Panc1 (cell line): ENCODE data around the gene MST1. TPM values are rescaled to one million over a fixed set of nuclear protein-coding genes. Genes with fewer than 3 reads are reported as not detected.

Experiments
- ATAC-seq: fragments of 200-7000 bp; cut with Tn5 transposase; 2 replicates; pipeline ENCODE4 v1.9.1; 2020; ENCODE audit warnings: mild to moderate bottlenecking, moderate library complexity
- BruUV-seq: library from RNA; stranded (reverse); fragments of 400-500 nt; replicated peaks from 2 replicates; lab custom pipeline; 2021; lab: Mats Ljungman, UMichigan
- CTCF ChIA-PET: fragments of 300-600 bp; sonication (Branson Sonifier 250); formaldehyde crosslinking; loops from one replicate; lab custom pipeline; 2022; ENCODE audit warnings: antibody characterized with exemption; lab: Charles Lee
- POLR2A ChIA-PET: fragments of 300-600 bp; sonication (Branson Sonifier 250); formaldehyde crosslinking; loops from one replicate; lab custom pipeline; 2022; ENCODE audit warnings: antibody characterized with exemption; lab: Charles Lee
- DNase-seq: peaks from one replicate; pipeline ENCODE4 v3.0.0-alpha.2; 2010; ENCODE audit warnings: low read depth, low spot score
- H3K27ac ChIP-seq: 2 replicates; pipeline ENCODE4 v1.5.1; 2011; ENCODE audit warnings: mild to moderate bottlenecking, low read length, inconsistent platforms
- H3K27me3 ChIP-seq: fragments of 200-500 bp; sonication (Bioruptor generic); 2 replicates; pipeline ENCODE4 v1.6.0; 2014; ENCODE audit warnings: low read length, inconsistent platforms; ENCODE audit not compliant: control insufficient read depth, insufficient read depth
- H3K36me3 ChIP-seq: fragments of 200-500 bp; sonication (Bioruptor generic); 2 replicates; pipeline ENCODE4 v1.5.1; 2014; ENCODE audit warnings: inconsistent platforms, mild to moderate bottlenecking, low read length, moderate library complexity; ENCODE audit not compliant: control insufficient read depth, insufficient read depth
- H3K4me1 ChIP-seq: 2 replicates; pipeline ENCODE4 v1.5.1; 2011; ENCODE audit warnings: inconsistent platforms, mild to moderate bottlenecking, low read length, moderate library complexity; ENCODE audit not compliant: control insufficient read depth, insufficient read depth
- H3K4me3 ChIP-seq, 2 experiments: 2 replicates each; pipeline ENCODE4 v1.5.1; 2011 to 2012; ENCODE audit warnings: low read depth in 2 of 2, low read length in 2 of 2, mild to moderate bottlenecking in 2 of 2, inconsistent platforms in 1 of 2, moderate library complexity in 1 of 2
- H3K9me3 ChIP-seq: fragments of 200-500 bp; sonication (Bioruptor generic); 2 replicates; pipeline ENCODE4 v1.5.1; 2014; ENCODE audit warnings: low read depth, mild to moderate bottlenecking, inconsistent platforms, low read length, moderate library complexity; ENCODE audit not compliant: control insufficient read depth, insufficient read depth
- POLR2AphosphoS5 ChIP-seq: IDR thresholded peaks from 2 replicates; pipeline ENCODE4 v1.6.1; 2012; ENCODE audit warnings: mild to moderate bottlenecking, low read depth, low read length, moderate library complexity
- SIN3A ChIP-seq: IDR thresholded peaks from 2 replicates; pipeline ENCODE4 v1.6.1; 2012; ENCODE audit warnings: low read depth, mild to moderate bottlenecking, low read length, moderate library complexity, borderline replicate concordance; ENCODE audit not compliant: insufficient read depth
- TCF7L2 ChIP-seq: IDR thresholded peaks from 2 replicates; pipeline ENCODE4 v1.6.1; 2011; ENCODE audit warnings: mild to moderate bottlenecking, low read depth, low read length, inconsistent platforms
- in situ Hi-C: cut with HindIII; loops from 2 replicates; pipeline ENCODE4 v1.10.0; 2016; ENCODE audit warnings: low sequenced_read_pairs, low pct_unique_long_range_greater_than_20kb
- intact Hi-C: fragments of 100-400 bp; cut with micrococcal nuclease; formaldehyde crosslinking; loops from one replicate; pipeline ENCODE4 v1.10.0; 2022; ENCODE audit not compliant: unreplicated experiment
- total RNA-seq: library from RNA; stranded (reverse); gene quantifications from one replicate; pipeline ENCODE4 v1.2.1, GENCODE V29; 2021; ENCODE audit not compliant: unreplicated experiment
- TF ChIP-seq, protein P1 (sequence below): fragments of 450-650 bp; IDR thresholded peaks from 2 replicates; pipeline ENCODE4 v1.5.1; 2017; ENCODE audit warnings: mild to moderate bottlenecking
- TF ChIP-seq, protein P2 (sequence below), 2 experiments: IDR thresholded peaks; 2 replicates each; pipeline ENCODE4 v1.6.1; 2011 to 2012; ENCODE audit warnings: low read depth in 2 of 2, control low read depth in 1 of 2, low read length in 1 of 2, mild to moderate bottlenecking in 1 of 2, moderate library complexity in 1 of 2; ENCODE audit not compliant: insufficient read depth in 1 of 2

Gene MST1
- total RNA-seq, 1 experiment from 2014 or later, result 14.0 TPM

DNA sequence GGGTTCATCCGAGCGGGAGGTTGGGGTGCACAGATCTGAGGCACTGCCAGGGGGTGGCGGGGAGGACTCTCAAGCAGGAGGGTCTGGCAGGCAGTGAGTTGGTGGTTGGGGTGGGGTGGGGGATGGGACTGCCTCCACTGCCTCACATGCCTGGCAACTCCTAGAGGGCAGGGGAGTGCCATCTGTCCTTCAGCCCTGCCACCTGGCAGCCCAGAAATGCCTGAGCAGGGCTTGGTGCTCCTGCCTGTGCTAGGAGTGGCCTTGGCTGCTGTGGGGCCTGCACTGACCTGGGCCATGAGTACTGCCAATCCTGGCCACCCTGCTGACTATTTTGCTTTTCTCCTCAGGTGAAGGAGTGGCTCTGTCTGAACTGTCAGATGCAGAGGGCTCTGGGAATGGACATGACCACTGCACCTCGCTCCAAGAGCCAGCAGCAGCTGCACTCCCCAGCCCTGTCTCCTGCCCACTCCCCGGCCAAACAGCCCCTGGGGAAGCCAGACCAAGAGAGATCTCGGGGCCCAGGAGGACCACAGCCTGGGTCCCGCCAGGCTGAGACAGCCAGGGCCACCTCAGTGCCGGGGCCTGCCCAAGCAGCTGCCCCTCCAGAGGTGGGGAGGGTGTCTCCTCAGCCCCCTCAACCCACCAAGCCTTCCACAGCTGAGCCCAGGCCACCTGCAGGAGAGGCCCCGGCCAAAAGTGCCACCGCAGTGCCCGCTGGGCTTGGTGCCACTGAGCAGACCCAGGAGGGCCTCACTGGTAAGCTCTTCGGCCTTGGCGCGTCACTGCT, 47.2 kb downstream of the MST1 start:
- H3K9me3 ChIP-seq, result no peaks in the 10 kb centered on the region
- no peaks in the 10 kb centered on the region for H3K36me3 ChIP-seq
- ATAC-seq (no peak), DNase-seq (no peak)
- H3K27me3 ChIP-seq, result no peaks in the 10 kb centered on the region
- H3K27ac ChIP-seq, result no peak overlapping the region
- intact Hi-C loops, result no loop called here
- no peak overlapping the region for H3K4me3 ChIP-seq
- POLR2A ChIA-PET, result no interaction called here
- no TSS peak for BruUV-seq
- CTCF ChIA-PET, result no interaction called here
- no peaks in the 10 kb centered on the region for H3K4me1 ChIP-seq
- in situ Hi-C loops, result no loop called here
- TF ChIP-seq POLR2AphosphoS5, result no peak
- no peak for TF ChIP-seq TCF7L2
- TF ChIP-seq, protein P1, sequence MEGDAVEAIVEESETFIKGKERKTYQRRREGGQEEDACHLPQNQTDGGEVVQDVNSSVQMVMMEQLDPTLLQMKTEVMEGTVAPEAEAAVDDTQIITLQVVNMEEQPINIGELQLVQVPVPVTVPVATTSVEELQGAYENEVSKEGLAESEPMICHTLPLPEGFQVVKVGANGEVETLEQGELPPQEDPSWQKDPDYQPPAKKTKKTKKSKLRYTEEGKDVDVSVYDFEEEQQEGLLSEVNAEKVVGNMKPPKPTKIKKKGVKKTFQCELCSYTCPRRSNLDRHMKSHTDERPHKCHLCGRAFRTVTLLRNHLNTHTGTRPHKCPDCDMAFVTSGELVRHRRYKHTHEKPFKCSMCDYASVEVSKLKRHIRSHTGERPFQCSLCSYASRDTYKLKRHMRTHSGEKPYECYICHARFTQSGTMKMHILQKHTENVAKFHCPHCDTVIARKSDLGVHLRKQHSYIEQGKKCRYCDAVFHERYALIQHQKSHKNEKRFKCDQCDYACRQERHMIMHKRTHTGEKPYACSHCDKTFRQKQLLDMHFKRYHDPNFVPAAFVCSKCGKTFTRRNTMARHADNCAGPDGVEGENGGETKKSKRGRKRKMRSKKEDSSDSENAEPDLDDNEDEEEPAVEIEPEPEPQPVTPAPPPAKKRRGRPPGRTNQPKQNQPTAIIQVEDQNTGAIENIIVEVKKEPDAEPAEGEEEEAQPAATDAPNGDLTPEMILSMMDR, result no peak
- no peak for TF ChIP-seq SIN3A
- TF ChIP-seq, protein P2, sequence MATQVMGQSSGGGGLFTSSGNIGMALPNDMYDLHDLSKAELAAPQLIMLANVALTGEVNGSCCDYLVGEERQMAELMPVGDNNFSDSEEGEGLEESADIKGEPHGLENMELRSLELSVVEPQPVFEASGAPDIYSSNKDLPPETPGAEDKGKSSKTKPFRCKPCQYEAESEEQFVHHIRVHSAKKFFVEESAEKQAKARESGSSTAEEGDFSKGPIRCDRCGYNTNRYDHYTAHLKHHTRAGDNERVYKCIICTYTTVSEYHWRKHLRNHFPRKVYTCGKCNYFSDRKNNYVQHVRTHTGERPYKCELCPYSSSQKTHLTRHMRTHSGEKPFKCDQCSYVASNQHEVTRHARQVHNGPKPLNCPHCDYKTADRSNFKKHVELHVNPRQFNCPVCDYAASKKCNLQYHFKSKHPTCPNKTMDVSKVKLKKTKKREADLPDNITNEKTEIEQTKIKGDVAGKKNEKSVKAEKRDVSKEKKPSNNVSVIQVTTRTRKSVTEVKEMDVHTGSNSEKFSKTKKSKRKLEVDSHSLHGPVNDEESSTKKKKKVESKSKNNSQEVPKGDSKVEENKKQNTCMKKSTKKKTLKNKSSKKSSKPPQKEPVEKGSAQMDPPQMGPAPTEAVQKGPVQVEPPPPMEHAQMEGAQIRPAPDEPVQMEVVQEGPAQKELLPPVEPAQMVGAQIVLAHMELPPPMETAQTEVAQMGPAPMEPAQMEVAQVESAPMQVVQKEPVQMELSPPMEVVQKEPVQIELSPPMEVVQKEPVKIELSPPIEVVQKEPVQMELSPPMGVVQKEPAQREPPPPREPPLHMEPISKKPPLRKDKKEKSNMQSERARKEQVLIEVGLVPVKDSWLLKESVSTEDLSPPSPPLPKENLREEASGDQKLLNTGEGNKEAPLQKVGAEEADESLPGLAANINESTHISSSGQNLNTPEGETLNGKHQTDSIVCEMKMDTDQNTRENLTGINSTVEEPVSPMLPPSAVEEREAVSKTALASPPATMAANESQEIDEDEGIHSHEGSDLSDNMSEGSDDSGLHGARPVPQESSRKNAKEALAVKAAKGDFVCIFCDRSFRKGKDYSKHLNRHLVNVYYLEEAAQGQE (IDR thresholded peaks at IDR 0.05; ENCODE audit: insufficient read depth in 1 of 2, low read depth in 2 of 2, low read length in 1 of 2), result no peak

DNA sequence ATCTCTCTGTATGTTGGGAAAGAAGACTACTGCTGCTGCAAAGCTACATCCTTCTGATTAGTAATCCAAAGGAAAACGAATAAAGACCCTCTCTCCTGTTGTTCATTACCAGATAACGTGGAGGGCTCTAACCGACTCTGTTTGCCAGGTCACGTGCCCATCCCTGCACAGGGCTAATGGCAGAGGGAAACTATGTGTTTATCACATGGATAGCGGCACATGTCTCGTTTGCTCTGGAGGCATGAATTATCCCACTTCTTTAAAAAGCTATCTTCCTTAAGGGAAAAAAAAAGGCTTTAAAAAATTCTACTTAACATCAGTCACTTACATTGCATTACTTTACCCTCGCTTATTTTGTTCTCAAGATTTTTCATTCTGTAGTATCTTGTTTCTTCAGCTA, 48.0 kb downstream of the MST1 start:
- in situ Hi-C loops (no loop called here), intact Hi-C loops (no loop called here)
- Histone ChIP-seq H3K9me3 (no peaks in the 10 kb centered on the region), H3K36me3 (no peaks in the 10 kb centered on the region), H3K27ac (no peak overlapping the region), H3K27me3 (no peaks in the 10 kb centered on the region), H3K4me3 (no peak overlapping the region), H3K4me1 (no peaks in the 10 kb centered on the region)
- no peak for DNase-seq
- no TSS peak for BruUV-seq
- no peak for ATAC-seq
- CTCF ChIA-PET, result no interaction called here
- no peak for TF ChIP-seq SIN3A
- TF ChIP-seq, protein P2 (IDR thresholded peaks at IDR 0.05; ENCODE audit: insufficient read depth in 1 of 2, low read depth in 2 of 2, low read length in 1 of 2), result no peak
- TF ChIP-seq TCF7L2, result no peak
- TF ChIP-seq, protein P1, result no peak
- no peak for TF ChIP-seq POLR2AphosphoS5
- POLR2A ChIA-PET, result no interaction called here
